GM06990 (cell line): ENCODE measurements around the gene LGSN.

ENCODE experiments used
- DNase-seq: peaks from one replicate; pipeline ENCODE4 v3.0.0-alpha.2; 2011; ENCODE audit not compliant: insufficient read length; ENCODE audit errors: extremely low read depth
- H3K27me3 ChIP-seq: replicated peaks from 2 replicates; pipeline ENCODE4 v1.6.0; 2011; ENCODE audit warnings: low read length; ENCODE audit not compliant: control insufficient read depth, insufficient read depth
- H3K36me3 ChIP-seq: 2 replicates; pipeline ENCODE4 v1.5.1; 2011; ENCODE audit warnings: low read length; ENCODE audit not compliant: control insufficient read depth, insufficient read depth
- H3K4me3 ChIP-seq: replicated peaks from 2 replicates; pipeline ENCODE4 v1.5.1; 2011; ENCODE audit warnings: low read depth, mild to moderate bottlenecking, control low read depth, low read length
- CTCF ChIP-seq: IDR thresholded peaks from 2 replicates; pipeline ENCODE4 v1.5.1; 2011; ENCODE audit warnings: low read length, control low read depth, mild to moderate bottlenecking, inconsistent platforms; ENCODE audit not compliant: insufficient read depth, poor library complexity, severe bottlenecking

Gene LGSN

GRCh38 chr6:63352544-63353285 lies 32.9 kb upstream of the LGSN start:
- no peaks in the 10 kb centered on the region for H3K27me3 ChIP-seq
- H3K4me3 ChIP-seq, result peak overlapping the region; percentile 2; the same call in 1 of the 2 replicates
- H3K36me3 ChIP-seq, result no peaks in the 10 kb centered on the region
- peak; percentile 73 for TF ChIP-seq CTCF
- peak; percentile 81 for DNase-seq

- H3K27me3 ChIP-seq, result no peaks in the 10 kb centered on the region
- TF ChIP-seq CTCF, result peak; percentile 37
- H3K36me3 ChIP-seq, result no peaks in the 10 kb centered on the region
- peak; percentile 35 for DNase-seq
- 0 out of 2 replicates have a peak overlapping the region, but pooled peaks have one; percentile 2 for H3K4me3 ChIP-seq
These were observed 32.3 kb upstream of the LGSN start for GRCh38 chr6:63352069-63352543.

- H3K4me3 ChIP-seq, result no peak overlapping the region
- no peak for DNase-seq
- H3K36me3 ChIP-seq, result no peaks in the 10 kb centered on the region
- no peaks in the 10 kb centered on the region for H3K27me3 ChIP-seq
- no peak for TF ChIP-seq CTCF
These were observed 29.6 kb upstream of the LGSN start for GRCh38 chr6:63349401-63349800.

- H3K27me3 ChIP-seq, result no peaks in the 10 kb centered on the region
- no peaks in the 10 kb centered on the region for H3K36me3 ChIP-seq
- DNase-seq, result no peak
- no peak overlapping the region for H3K4me3 ChIP-seq
- no peak for TF ChIP-seq CTCF
These were observed 29.1 kb upstream of the LGSN start for GRCh38 chr6:63348836-63349235.

GRCh38 chr6:63347599-63347998 lies 27.8 kb upstream of the LGSN start:
- Histone ChIP-seq H3K4me3 (no peak overlapping the region), H3K36me3 (no peaks in the 10 kb centered on the region), H3K27me3 (no peaks in the 10 kb centered on the region)
- no peak for TF ChIP-seq CTCF
- DNase-seq, result no peak
